IPS-NIHi7 (cell line): ENCODE data around the gene KLHL42.
"Not testable (repeated sequence)": the region's sequence is repeated elsewhere in the genome, so short reads cannot be mapped to it uniquely, and the experiment has no call there.

Experiments
- DNase-seq: peaks from one replicate; pipeline ENCODE4 v3.0.0; 2012; ENCODE audit warnings: mixed read lengths; ENCODE audit errors: extremely low spot score

KLHL42 gene

GRCh38 chr12:27817766-27818165, 37.7 kb downstream of the KLHL42 start:
- DNase-seq = no peak

GRCh38 chr12:27818401-27818918, 38.4 kb downstream of the KLHL42 start:
- DNase-seq = no peak

- DNase-seq = no peak
These were observed 40.5 kb downstream of the KLHL42 start for GRCh38 chr12:27820564-27820963.

- peak; percentile 80 for DNase-seq
These were observed 41.4 kb downstream of the KLHL42 start for GRCh38 chr12:27821259-27821973.

GRCh38 chr12:27822076-27822712, 42.2 kb downstream of the KLHL42 start:
- no peak for DNase-seq

- no peak for DNase-seq
These were observed 43.0 kb downstream of the KLHL42 start for GRCh38 chr12:27823038-27823437.

GRCh38 chr12:27824126-27824842, 44.3 kb downstream of the KLHL42 start:
- DNase-seq = no peak

- no peak for DNase-seq
These were observed 46.0 kb downstream of the KLHL42 start for GRCh38 chr12:27826076-27826475.

GRCh38 chr12:27828196-27828595, 48.2 kb downstream of the KLHL42 start:
- no peak for DNase-seq

GRCh38 chr12:27838543-27839185, 58.6 kb downstream of the KLHL42 start:
- DNase-seq = no peak

- no peak for DNase-seq
These were observed 60.4 kb downstream of the KLHL42 start for GRCh38 chr12:27840229-27840999.

- DNase-seq = no peak
These were observed 61.4 kb downstream of the KLHL42 start for GRCh38 chr12:27841392-27841882.

GRCh38 chr12:27843714-27844245, 63.7 kb downstream of the KLHL42 start:
- no peak for DNase-seq

- DNase-seq = no peak
These were observed 64.5 kb downstream of the KLHL42 start for GRCh38 chr12:27844366-27845090.

GRCh38 chr12:27845187-27845586, 65.2 kb downstream of the KLHL42 start:
- no peak for DNase-seq

GRCh38 chr12:27845706-27846105, 65.7 kb downstream of the KLHL42 start:
- not testable (repeated sequence) for DNase-seq

- not testable (repeated sequence) for DNase-seq
These were observed 67.3 kb downstream of the KLHL42 start for GRCh38 chr12:27847293-27847692.

GRCh38 chr12:27851311-27851710, 71.3 kb downstream of the KLHL42 start:
- no peak for DNase-seq

GRCh38 chr12:27852117-27852516, 72.1 kb downstream of the KLHL42 start:
- DNase-seq = no peak
